ENCODE data around the gene GABRR1. TPM values are rescaled to one million over a fixed set of nuclear protein-coding genes. Genes with fewer than 3 reads are reported as not detected.

GABRR1 gene
- total RNA-seq, 2 experiments from 2014 or later = not detected

- H3K4me2 ChIP-seq (ENCODE audit: low read length) = no peak overlapping the region
- H2AFZ ChIP-seq (ENCODE audit: low read length) = no peak overlapping the region
- intact Hi-C loops (cut with micrococcal nuclease; ENCODE audit: unreplicated experiment) = no loop called here
- no peaks in the 10 kb centered on the region for H3K79me2 ChIP-seq (ENCODE audit: insufficient read depth, low read depth, low read length)
- DNase-seq (ENCODE audit: low spot score) = no peak
- peaks cover 81% of the 10 kb centered on the region for H3K36me3 ChIP-seq (ENCODE audit: insufficient read depth, low read length)
- no peak overlapping the region for H3K4me3 ChIP-seq (ENCODE audit: low read depth, low read length, poor library complexity, severe bottlenecking)
- H3K9me3 ChIP-seq (ENCODE audit: low read length) = no peaks in the 10 kb centered on the region
- POLR2A ChIA-PET = interaction anchor here (0.6 to 0.7 kb wide), 2 partner anchors 15 to 192 kb away, joined by 3 to 4 read pairs; partner anchors contain the start of gene PM20D2
- no peak overlapping the region for H3K27ac ChIP-seq (ENCODE audit: low read depth, low read length, poor library complexity, severe bottlenecking)
- no peaks in the 10 kb centered on the region for H3K4me1 ChIP-seq (ENCODE audit: insufficient read depth, low read length, poor library complexity, severe bottlenecking)
- TF ChIP-seq CTCF (conservative IDR thresholded peaks at IDR 0.05; ENCODE audit: low read length) = no peak
- no peak for TF ChIP-seq EZH2phosphoT487 (IDR thresholded peaks at IDR 0.05; ENCODE audit: borderline replicate concordance, low read depth, low read length)
- CTCF ChIA-PET (ENCODE audit: unreplicated experiment) = no interaction called here
- no TSS peak for BruUV-seq (replicated peaks)
- H3K9me2 ChIP-seq (ENCODE audit: insufficient read depth, low read length) = no peaks in the 10 kb centered on the region
- H4K20me1 ChIP-seq (ENCODE audit: insufficient read depth, low read length) = 0 out of 2 replicates have a peak, but pooled peaks cover 3% of the 10 kb centered on the region
Measured at GRCh38 chr6:89160331-89161092, 56.6 kb downstream of the GABRR1 start.

GRCh38 chr6:89154131-89154530 is 63.0 kb downstream of the GABRR1 start:
- peaks cover 22% of the 10 kb centered on the region; the same call in 1 of the 2 replicates for H3K79me2 ChIP-seq (ENCODE audit: insufficient read depth, low read depth, low read length)
- H4K20me1 ChIP-seq (ENCODE audit: insufficient read depth, low read length) = no peaks in the 10 kb centered on the region
- ChIA-PET CTCF (ENCODE audit: unreplicated experiment) (no interaction called here), POLR2A (interaction anchor here (0.6 to 1.9 kb wide), 6 partner anchors 8 to 155 kb away, joined by 3 to 6 read pairs (median 4); partner anchors contain the start of genes PM20D2 and PNRC1)
- no peak overlapping the region for H3K4me3 ChIP-seq (ENCODE audit: low read depth, low read length, poor library complexity, severe bottlenecking)
- DNase-seq (ENCODE audit: low spot score) = no peak
- H3K9me3 ChIP-seq (ENCODE audit: low read length) = no peaks in the 10 kb centered on the region
- H3K9me2 ChIP-seq (ENCODE audit: insufficient read depth, low read length) = no peaks in the 10 kb centered on the region
- peaks cover 79% of the 10 kb centered on the region for H3K36me3 ChIP-seq (ENCODE audit: insufficient read depth, low read length)
- no peak overlapping the region for H2AFZ ChIP-seq (ENCODE audit: low read length)
- H3K27ac ChIP-seq (ENCODE audit: low read depth, low read length, poor library complexity, severe bottlenecking) = no peak overlapping the region
- H3K4me2 ChIP-seq (ENCODE audit: low read length) = no peak overlapping the region
- H3K4me1 ChIP-seq (ENCODE audit: insufficient read depth, low read length, poor library complexity, severe bottlenecking) = peaks cover 5% of the 10 kb centered on the region
- intact Hi-C loops (cut with micrococcal nuclease; ENCODE audit: unreplicated experiment) = no loop called here
- BruUV-seq (replicated peaks) = no TSS peak
- TF ChIP-seq EZH2phosphoT487 (IDR thresholded peaks at IDR 0.05; ENCODE audit: borderline replicate concordance, low read depth, low read length) = no peak
- no peak for TF ChIP-seq CTCF (conservative IDR thresholded peaks at IDR 0.05; ENCODE audit: low read length)

Measured in OCI-LY7 (cell line).